Neuronal stem cell (in vitro differentiated cells): ENCODE data around the gene TRMT44.
"Not testable (repeated sequence)": the region's sequence is repeated elsewhere in the genome, so short reads cannot be mapped to it uniquely, and the experiment has no call there.

Source experiments
- DNase-seq: peaks from one replicate; pipeline ENCODE4 v3.0.0-alpha.2; 2013; ENCODE audit warnings: low spot score
- H2AFZ ChIP-seq: one replicate; pipeline ENCODE4 v1.6.1; 2013; ENCODE audit warnings: mild to moderate bottlenecking, low read length, inconsistent platforms
- H2AK5ac ChIP-seq: 2 replicates; pipeline ENCODE4 v1.6.1; 2013; ENCODE audit warnings: low read depth, mild to moderate bottlenecking, inconsistent platforms, low read length, moderate library complexity, mixed read lengths
- H2BK120ac ChIP-seq: 2 replicates; pipeline ENCODE4 v1.6.1; 2013; ENCODE audit warnings: low read depth, mild to moderate bottlenecking, inconsistent platforms, low read length, moderate library complexity, mixed read lengths
- H2BK12ac ChIP-seq: one replicate; pipeline ENCODE4 v1.6.1; 2013; ENCODE audit warnings: low read length, inconsistent platforms
- H2BK15ac ChIP-seq: 2 replicates; pipeline ENCODE4 v1.6.1; 2013; ENCODE audit warnings: mild to moderate bottlenecking, low read length, inconsistent platforms, mixed read lengths
- H2BK5ac ChIP-seq: one replicate; pipeline ENCODE4 v1.6.1; 2013; ENCODE audit warnings: inconsistent platforms, mild to moderate bottlenecking, low read length, moderate library complexity
- H3K14ac ChIP-seq: one replicate; pipeline ENCODE4 v1.6.1; 2013; ENCODE audit warnings: low read length, inconsistent platforms
- H3K18ac ChIP-seq: 2 replicates; pipeline ENCODE4 v1.6.1; 2013; ENCODE audit warnings: low read length, inconsistent platforms
- H3K23ac ChIP-seq: 2 replicates; pipeline ENCODE4 v1.6.1; 2013; ENCODE audit warnings: low read depth, mild to moderate bottlenecking, mixed read lengths, low read length, inconsistent platforms; ENCODE audit not compliant: poor library complexity
- H3K27ac ChIP-seq: replicated peaks from 3 replicates; pipeline ENCODE4 v1.5.1; 2013; ENCODE audit warnings: low read length, inconsistent platforms
- H3K27me3 ChIP-seq, 3 experiments: 2 replicates each; pipeline ENCODE4 v1.6.1; 2013; ENCODE audit warnings: low read length in 3 of 3, mild to moderate bottlenecking in 2 of 3, inconsistent platforms in 1 of 3, low read depth in 1 of 3, mixed read lengths in 1 of 3, moderate library complexity in 1 of 3; ENCODE audit not compliant: control insufficient read depth in 3 of 3, insufficient read depth in 3 of 3
- H3K36me3 ChIP-seq, 2 donors: replicated peaks in 1 of 2; 2 replicates each; pipeline ENCODE4 v1.6.1; 2013; ENCODE audit warnings: low read length in 2 of 2; ENCODE audit not compliant: control insufficient read depth in 2 of 2, insufficient read depth in 2 of 2
- H3K4ac ChIP-seq: 2 replicates; pipeline ENCODE4 v1.6.1; 2013; ENCODE audit warnings: inconsistent platforms, mild to moderate bottlenecking, low read length, moderate library complexity
- H3K4me1 ChIP-seq, 2 donors: 1 replicate in 1 of 2; 2 replicates in 1 of 2; pipeline ENCODE4 v1.6.1; 2013; ENCODE audit warnings: low read length in 2 of 2, low read depth in 1 of 2; ENCODE audit not compliant: control insufficient read depth in 2 of 2, insufficient read depth in 1 of 2
- H3K4me2 ChIP-seq: one replicate; pipeline ENCODE4 v1.6.1; 2013; ENCODE audit warnings: mild to moderate bottlenecking, low read length, inconsistent platforms; ENCODE audit not compliant: insufficient read depth, poor library complexity, severe bottlenecking
- H3K4me3 ChIP-seq, 2 donors: 2 replicates each; pipeline ENCODE4 v1.5.1; 2013; ENCODE audit warnings: low read length in 2 of 2, mild to moderate bottlenecking in 2 of 2, inconsistent platforms in 1 of 2, moderate library complexity in 1 of 2
- H3K79me1 ChIP-seq: one replicate; pipeline ENCODE4 v1.6.1; 2013; ENCODE audit warnings: low read depth, mild to moderate bottlenecking, inconsistent platforms, low read length, moderate library complexity
- H3K9ac ChIP-seq: one replicate; pipeline ENCODE4 v1.6.1; 2013; ENCODE audit warnings: mild to moderate bottlenecking, low read depth, low read length, inconsistent platforms; ENCODE audit not compliant: poor library complexity
- H3K9me3 ChIP-seq, 2 donors: replicated peaks in 1 of 2; 2 replicates each; pipeline versions ENCODE3 to v1.6.1; 2013; ENCODE audit warnings: low read length in 2 of 2, mild to moderate bottlenecking in 2 of 2, inconsistent platforms in 1 of 2, low read depth in 1 of 2, mixed read lengths in 1 of 2, moderate library complexity in 1 of 2; ENCODE audit not compliant: control insufficient read depth in 2 of 2, insufficient read depth in 1 of 2
- H4K8ac ChIP-seq: one replicate; pipeline ENCODE4 v1.6.1; 2013; ENCODE audit warnings: low read depth, mild to moderate bottlenecking, inconsistent platforms, low read length, moderate library complexity
- H4K91ac ChIP-seq: one replicate; pipeline ENCODE4 v1.6.1; 2013; ENCODE audit warnings: low read length, low read depth, mild to moderate bottlenecking, inconsistent platforms; ENCODE audit not compliant: poor library complexity
- WGBS, 2 donors: extraction: QIAGEN DNeasy Blood & Tissue Kit; methylation state at CpG; one replicate each; pipeline ENCODE4 v1.1.7; 2013; ENCODE audit warnings: missing lambda C conversion rate in 2 of 2, mixed read lengths in 1 of 2; ENCODE audit not compliant: insufficient read length in 2 of 2, insufficient replicate concordance in 1 of 2; ENCODE audit errors: extremely low coverage in 2 of 2; 5-methylcytosine and 5-hydroxymethylcytosine counted together

TRMT44 gene

DNA sequence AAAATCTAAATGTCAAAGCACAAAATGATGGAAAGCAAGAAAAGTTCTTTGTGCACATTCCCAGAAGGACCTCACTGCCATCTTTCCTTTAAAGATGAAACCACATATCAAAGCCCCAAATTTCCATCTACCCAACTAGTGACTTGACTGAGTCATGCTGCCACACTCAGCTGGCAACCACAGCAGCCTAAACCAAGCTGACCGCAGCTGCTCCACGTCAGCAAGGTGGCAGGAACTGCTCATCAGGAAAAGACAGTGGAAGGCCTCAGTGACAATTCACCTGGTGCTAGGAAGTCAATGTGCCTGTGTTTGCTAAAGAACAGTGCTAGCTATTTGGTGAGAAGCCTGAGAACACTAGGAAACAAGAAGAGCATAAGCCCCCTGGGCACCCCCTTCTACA, 26.2 kb upstream of the TRMT44 start:
- no CpG with 5 or more reads among the region's 2 CpGs for WGBS, 2 donors
- Histone ChIP-seq H2AFZ (no peak overlapping the region), H3K4ac (no peak overlapping the region), H3K4me1 (peaks cover 0 to 2% of the 10 kb centered on the region in 2 donors), H3K18ac (no peak overlapping the region), H3K4me2 (no peak overlapping the region), H4K91ac (no peak overlapping the region), H3K79me1 (peaks cover 5% of the 10 kb centered on the region), H3K9ac (no peak overlapping the region), H2BK12ac (no peak overlapping the region), H3K4me3 (no peak overlapping the region), H2AK5ac (no peak overlapping the region), H2BK120ac (no peak overlapping the region), H4K8ac (no peak overlapping the region), H3K36me3 (peaks cover 6 to 21% of the 10 kb centered on the region in 2 donors), H3K23ac (no peak overlapping the region), H3K9me3 (no peaks in the 10 kb centered on the region), H2BK5ac (no peak overlapping the region), H3K27ac (no peak overlapping the region), H2BK15ac (no peak overlapping the region), H3K27me3 (no peaks in the 10 kb centered on the region), H3K14ac (no peak overlapping the region)
- no peak for DNase-seq

DNA sequence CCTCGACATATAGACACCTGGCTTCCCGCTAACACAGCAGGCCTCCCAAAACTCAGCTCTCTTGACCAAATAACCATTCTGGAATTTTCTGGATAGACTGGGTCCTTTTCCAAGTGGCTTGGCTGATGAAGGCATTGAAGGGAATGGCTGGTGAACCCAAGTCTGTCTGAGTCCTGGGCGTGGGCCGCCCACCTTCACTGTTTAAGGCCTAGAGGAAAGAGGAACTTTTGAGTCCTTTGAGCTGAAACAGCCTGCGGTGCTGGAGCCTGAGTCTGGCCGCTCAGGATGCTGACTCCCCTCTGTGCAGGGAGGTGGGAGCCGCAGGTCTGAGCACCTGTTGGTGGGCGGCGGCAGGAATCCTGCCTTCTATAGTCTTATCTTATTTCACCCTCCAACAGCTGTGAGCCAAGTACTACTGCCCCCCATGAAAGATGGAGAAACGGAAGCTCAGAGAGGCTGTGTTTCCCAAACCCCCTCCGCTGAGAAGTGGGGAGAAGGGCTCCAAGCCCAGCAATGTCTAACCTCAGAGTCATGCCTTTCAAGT, 23.4 kb upstream of the TRMT44 start:
- Histone ChIP-seq H3K9ac (no peak overlapping the region), H3K36me3 (peaks cover 2 to 15% of the 10 kb centered on the region in 2 donors), H3K4ac (no peak overlapping the region), H3K14ac (no peak overlapping the region), H2BK120ac (no peak overlapping the region), H4K91ac (no peak overlapping the region), H3K27ac (no peak overlapping the region), H4K8ac (no peak overlapping the region), H3K4me2 (no peak overlapping the region), H2AFZ (no peak overlapping the region), H3K79me1 (no peaks in the 10 kb centered on the region), H2AK5ac (no peak overlapping the region), H3K9me3 (no peaks in the 10 kb centered on the region), H2BK5ac (no peak overlapping the region), H2BK12ac (no peak overlapping the region), H3K4me3 (no peak overlapping the region), H3K27me3 (no peaks in the 10 kb centered on the region), H3K23ac (no peak overlapping the region), H2BK15ac (no peak overlapping the region), H3K18ac (no peak overlapping the region), H3K4me1 (no peaks in the 10 kb centered on the region)
- no CpG with 5 or more reads among the region's 11 CpGs for WGBS, 2 donors
- DNase-seq, result no peak

DNA sequence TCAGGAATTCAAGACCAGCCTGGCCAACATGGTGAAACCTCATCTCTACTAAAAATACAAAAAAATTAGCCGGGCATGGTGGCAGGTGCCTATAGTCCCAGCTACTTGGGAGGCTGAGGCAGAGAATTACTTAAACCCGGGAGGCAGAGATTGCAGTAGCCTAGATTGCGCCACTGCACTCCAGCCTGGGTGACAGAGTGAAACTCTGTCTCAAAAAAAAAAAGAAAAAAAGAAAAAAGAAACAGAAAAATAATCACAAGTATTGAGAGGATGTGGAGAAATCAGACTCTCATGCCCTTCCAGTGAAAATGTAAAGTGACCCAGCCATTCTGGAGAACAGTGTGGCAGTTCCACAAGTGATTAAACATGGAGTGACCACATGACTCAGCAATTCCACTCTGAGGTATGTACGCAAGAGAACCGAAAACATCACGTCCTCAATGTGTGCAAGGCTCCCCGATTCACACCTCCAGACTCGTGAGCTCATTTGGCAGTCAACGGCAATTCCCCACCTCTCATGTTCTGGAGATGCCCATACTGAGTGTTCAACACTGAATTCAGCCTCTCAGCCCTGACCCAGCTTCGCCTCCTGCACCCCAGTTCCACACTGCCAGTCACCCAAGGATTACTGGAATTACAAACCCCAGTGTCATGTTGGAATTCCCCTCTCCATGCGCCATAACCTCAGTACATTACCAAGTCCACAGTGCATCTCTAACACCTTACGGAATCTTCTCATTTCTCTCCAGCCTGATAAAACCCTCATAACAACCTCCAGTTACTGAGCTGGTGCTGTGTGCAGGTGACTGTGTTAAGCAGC, 21.1 kb upstream of the TRMT44 start:
- Histone ChIP-seq H3K18ac (no peak overlapping the region), H3K9ac (no peak overlapping the region), H3K27ac (no peak overlapping the region), H3K4ac (no peak overlapping the region), H2AK5ac (no peak overlapping the region), H4K8ac (no peak overlapping the region), H3K4me2 (no peak overlapping the region), H3K23ac (no peak overlapping the region), H3K79me1 (no peaks in the 10 kb centered on the region), H2BK5ac (no peak overlapping the region), H2BK15ac (no peak overlapping the region), H4K91ac (no peak overlapping the region), H3K14ac (no peak overlapping the region), H2AFZ (no peak overlapping the region), H3K4me3 (no peak overlapping the region), H3K36me3 (peaks cover 2 to 7% of the 10 kb centered on the region in 2 donors), H3K27me3 (no peaks in the 10 kb centered on the region), H3K4me1 (no peaks in the 10 kb centered on the region), H3K9me3 (no peaks in the 10 kb centered on the region), H2BK12ac (no peak overlapping the region), H2BK120ac (no peak overlapping the region)
- DNase-seq, result no peak
- WGBS, 2 donors, result no CpG with 5 or more reads among the region's 12 CpGs

DNA sequence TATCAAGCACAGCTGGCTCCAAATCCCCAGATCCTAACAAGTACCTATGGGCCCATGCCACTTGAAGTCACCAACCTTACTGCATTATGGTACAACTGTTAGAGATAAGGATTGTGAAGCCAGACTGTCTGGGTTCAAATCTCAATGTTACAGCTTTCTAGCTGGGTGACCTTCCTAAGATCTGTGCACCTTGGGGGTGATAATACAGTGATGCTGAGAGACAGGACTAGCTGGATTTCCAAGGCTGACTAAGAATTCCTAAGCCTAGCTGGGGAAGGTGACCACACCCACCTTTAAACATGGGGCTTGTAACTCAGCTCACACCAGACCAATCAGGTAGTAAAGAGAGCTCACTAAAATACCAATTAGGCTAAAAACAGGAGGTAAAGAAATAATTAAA, 20.4 kb upstream of the TRMT44 start:
- H4K91ac ChIP-seq, H3K27me3 ChIP-seq, H3K4ac ChIP-seq, H3K9me3 ChIP-seq, H3K36me3 ChIP-seq, H2BK12ac ChIP-seq, H2BK15ac ChIP-seq, H3K27ac ChIP-seq, H2AFZ ChIP-seq, DNase-seq, H3K79me1 ChIP-seq, H4K8ac ChIP-seq, H2BK5ac ChIP-seq, H3K9ac ChIP-seq, H3K23ac ChIP-seq, H3K4me2 ChIP-seq, H3K4me1 ChIP-seq, H3K14ac ChIP-seq, H2AK5ac ChIP-seq, H3K4me3 ChIP-seq, H2BK120ac ChIP-seq, H3K18ac ChIP-seq: not testable (repeated sequence)
